Tibial nerve (tissue), 4 donors: ENCODE measurements around the gene CWC22. TPM values are rescaled to one million over a fixed set of nuclear protein-coding genes. Genes with fewer than 3 reads are reported as not detected.
A peak's percentile ranks its signal among the peaks of the same experiment; 100 is the strongest.

Experiments
- DNase-seq, 2 donors: peaks; one replicate each; pipeline ENCODE4 v3.0.0-alpha.2; 2019; ENCODE audit warnings: low spot score in 2 of 2
- H3K27ac ChIP-seq, 4 donors: fragments of 200-600 bp; sonication (generic) in 3 of 4; one replicate each; pipeline ENCODE4 v1.5.1; 2017 to 2019; ENCODE audit warnings: mild to moderate bottlenecking in 1 of 4
- H3K27me3 ChIP-seq, 2 donors: fragments of 200-600 bp; sonication (generic) in 1 of 2; one replicate each; pipeline versions ENCODE4 v1.5.1 to v1.6.0; 2017 to 2019
- H3K36me3 ChIP-seq, 3 donors: fragments of 200-600 bp; sonication (generic); one replicate each; pipeline ENCODE4 v1.5.1; 2018 to 2019
- H3K4me1 ChIP-seq, 4 donors: fragments of 200-600 bp; sonication (generic) in 3 of 4; one replicate each; pipeline ENCODE4 v1.5.1; 2017 to 2019
- H3K4me3 ChIP-seq, 4 donors: fragments of 200-600 bp; sonication (generic) in 3 of 4; one replicate each; pipeline ENCODE4 v1.5.1; 2017 to 2019; ENCODE audit warnings: mild to moderate bottlenecking in 1 of 4, moderate library complexity in 1 of 4
- H3K9me3 ChIP-seq, 4 donors: fragments of 200-600 bp; sonication (generic) in 3 of 4; one replicate each; pipeline ENCODE4 v1.5.1; 2017 to 2019
- CTCF ChIP-seq, 5 experiments: fragments of 200-600 bp in 3 of 5; fragments of 450-650 bp in 2 of 5; sonication (generic) in 3 of 5; IDR thresholded peaks; one replicate each; pipeline ENCODE4 v1.5.1; 2016 to 2019; ENCODE audit warnings: antibody characterized with exemption in 5 of 5, mild to moderate bottlenecking in 3 of 5, moderate library complexity in 2 of 5
- EP300 ChIP-seq, 2 donors: sonication (generic); formaldehyde crosslinking; IDR thresholded peaks; one replicate each; pipeline ENCODE4 v1.6.1; 2017; ENCODE audit warnings: antibody characterized with exemption in 2 of 2, mild to moderate bottlenecking in 1 of 2
- POLR2A ChIP-seq, 2 donors: fragments of 450-650 bp; IDR thresholded peaks; one replicate each; pipeline ENCODE4 v1.6.1; 2017; ENCODE audit warnings: antibody characterized with exemption in 2 of 2, mild to moderate bottlenecking in 2 of 2, moderate library complexity in 2 of 2
- WGBS, 2 donors: methylation state at CpG; one replicate each; pipeline ENCODE4 v1.1.5; 2018; 5-methylcytosine and 5-hydroxymethylcytosine counted together
- total RNA-seq, 4 donors: library from RNA; depleted of rRNA; stranded (reverse); fragments of >200 nt; gene quantifications; one replicate each; pipeline ENCODE4 v1.1.0, GENCODE V29; 2016

The CWC22 gene
- total RNA-seq, 4 donors from 2014 or later: 20.6 to 26.0 (median 22.9) TPM

- no peaks in the 10 kb centered on the region for H3K27me3 ChIP-seq
- no peak for DNase-seq
- H3K36me3 ChIP-seq: no peaks in the 10 kb centered on the region
- no peak for TF ChIP-seq CTCF (IDR thresholded peaks at IDR 0.05)
- no peak for TF ChIP-seq POLR2A (IDR thresholded peaks at IDR 0.05)
- TF ChIP-seq EP300 (IDR thresholded peaks at IDR 0.05): no peak
- H3K27ac ChIP-seq: no peak overlapping the region
- H3K4me3 ChIP-seq: no peak overlapping the region
- no peaks in the 10 kb centered on the region for H3K4me1 ChIP-seq
- H3K9me3 ChIP-seq: no peaks in the 10 kb centered on the region
Observed at GRCh38 chr2:180046776-180047175, 39.7 kb upstream of the CWC22 start.

GRCh38 chr2:180046202-180046601, 39.1 kb upstream of the CWC22 start:
- no peaks in the 10 kb centered on the region for H3K4me1 ChIP-seq
- H3K4me3 ChIP-seq: no peak overlapping the region
- H3K27ac ChIP-seq: no peak overlapping the region
- no peaks in the 10 kb centered on the region for H3K27me3 ChIP-seq
- DNase-seq: no peak
- no peaks in the 10 kb centered on the region for H3K9me3 ChIP-seq
- 69 to 74% methylated on average over 1 of the region's 1 CpG for WGBS, 2 donors
- TF ChIP-seq POLR2A (IDR thresholded peaks at IDR 0.05) (no peak), CTCF (IDR thresholded peaks at IDR 0.05) (no peak), EP300 (IDR thresholded peaks at IDR 0.05) (no peak)
- no peaks in the 10 kb centered on the region for H3K36me3 ChIP-seq

GRCh38 chr2:180040146-180040925, 33.2 kb upstream of the CWC22 start:
- Histone ChIP-seq H3K27ac (no peak overlapping the region), H3K4me3 (no peak overlapping the region), H3K4me1 (peaks cover 0 to 15% (median 0%) of the 10 kb centered on the region in 4 donors), H3K36me3 (no peaks in the 10 kb centered on the region), H3K9me3 (no peaks in the 10 kb centered on the region), H3K27me3 (no peaks in the 10 kb centered on the region)
- peak in 1 of 2 donors; percentile 54 for TF ChIP-seq EP300 (IDR thresholded peaks at IDR 0.05)
- TF ChIP-seq CTCF (IDR thresholded peaks at IDR 0.05): no peak
- no peak for DNase-seq
- WGBS, 2 donors: 36 to 47% methylated on average over 1 of the region's 1 CpG

GRCh38 chr2:180038997-180039396, 31.9 kb upstream of the CWC22 start:
- 49 to 64% methylated on average over 2 of the region's 2 CpGs for WGBS, 2 donors
- no peak for DNase-seq
- Histone ChIP-seq H3K36me3 (no peaks in the 10 kb centered on the region), H3K4me1 (peaks cover 0 to 15% (median 0%) of the 10 kb centered on the region in 4 donors), H3K27me3 (no peaks in the 10 kb centered on the region), H3K9me3 (no peaks in the 10 kb centered on the region), H3K4me3 (no peak overlapping the region), H3K27ac (no peak overlapping the region)
- TF ChIP-seq CTCF (IDR thresholded peaks at IDR 0.05): no peak
- TF ChIP-seq EP300 (IDR thresholded peaks at IDR 0.05): no peak
- no peak for TF ChIP-seq POLR2A (IDR thresholded peaks at IDR 0.05)

GRCh38 chr2:180033993-180034894, 27.1 kb upstream of the CWC22 start:
- WGBS, 2 donors: 63 to 72% methylated on average over 5 of the region's 5 CpGs
- DNase-seq: no peak
- H3K27ac ChIP-seq: no peak overlapping the region
- no peaks in the 10 kb centered on the region for H3K36me3 ChIP-seq
- TF ChIP-seq CTCF (IDR thresholded peaks at IDR 0.05) (no peak), EP300 (IDR thresholded peaks at IDR 0.05) (no peak), POLR2A (IDR thresholded peaks at IDR 0.05) (no peak)
- H3K4me3 ChIP-seq: no peak overlapping the region
- H3K9me3 ChIP-seq: peaks cover 0 to 10% (median 1%) of the 10 kb centered on the region in 4 donors
- H3K27me3 ChIP-seq: no peaks in the 10 kb centered on the region
- H3K4me1 ChIP-seq: peaks cover 0 to under 1% (median 0%) of the 10 kb centered on the region in 4 donors
